GM12872 (cell line): ENCODE measurements around the gene ABCF2.

Experiments used
- TF ChIP-seq, protein P1 (sequence below): IDR thresholded peaks from 3 replicates; pipeline ENCODE4 v1.5.1; 2011; ENCODE audit warnings: low read depth, mild to moderate bottlenecking, low read length, moderate library complexity; ENCODE audit not compliant: insufficient read depth

Gene ABCF2

DNA sequence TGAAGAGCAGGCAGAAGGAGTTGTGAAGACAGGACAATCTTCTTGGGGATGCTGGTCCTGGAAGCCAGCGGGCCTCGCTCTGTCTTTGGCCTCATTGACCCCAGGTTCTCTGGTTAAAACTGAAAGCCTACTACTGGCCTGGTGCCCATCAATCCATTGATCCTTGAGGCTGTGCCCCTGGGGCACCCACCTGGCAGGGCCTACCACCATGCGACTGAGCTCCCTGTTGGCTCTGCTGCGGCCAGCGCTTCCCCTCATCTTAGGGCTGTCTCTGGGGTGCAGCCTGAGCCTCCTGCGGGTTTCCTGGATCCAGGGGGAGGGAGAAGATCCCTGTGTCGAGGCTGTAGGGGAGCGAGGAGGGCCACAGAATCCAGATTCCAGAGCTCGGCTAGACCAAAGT, 6.8 kb upstream of the ABCF2 start:
- TF ChIP-seq, protein P1, sequence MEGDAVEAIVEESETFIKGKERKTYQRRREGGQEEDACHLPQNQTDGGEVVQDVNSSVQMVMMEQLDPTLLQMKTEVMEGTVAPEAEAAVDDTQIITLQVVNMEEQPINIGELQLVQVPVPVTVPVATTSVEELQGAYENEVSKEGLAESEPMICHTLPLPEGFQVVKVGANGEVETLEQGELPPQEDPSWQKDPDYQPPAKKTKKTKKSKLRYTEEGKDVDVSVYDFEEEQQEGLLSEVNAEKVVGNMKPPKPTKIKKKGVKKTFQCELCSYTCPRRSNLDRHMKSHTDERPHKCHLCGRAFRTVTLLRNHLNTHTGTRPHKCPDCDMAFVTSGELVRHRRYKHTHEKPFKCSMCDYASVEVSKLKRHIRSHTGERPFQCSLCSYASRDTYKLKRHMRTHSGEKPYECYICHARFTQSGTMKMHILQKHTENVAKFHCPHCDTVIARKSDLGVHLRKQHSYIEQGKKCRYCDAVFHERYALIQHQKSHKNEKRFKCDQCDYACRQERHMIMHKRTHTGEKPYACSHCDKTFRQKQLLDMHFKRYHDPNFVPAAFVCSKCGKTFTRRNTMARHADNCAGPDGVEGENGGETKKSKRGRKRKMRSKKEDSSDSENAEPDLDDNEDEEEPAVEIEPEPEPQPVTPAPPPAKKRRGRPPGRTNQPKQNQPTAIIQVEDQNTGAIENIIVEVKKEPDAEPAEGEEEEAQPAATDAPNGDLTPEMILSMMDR = no peak

- TF ChIP-seq, protein P1 = no peak
Measured at GRCh38 chr7:151232917-151233701, 6.1 kb upstream of the ABCF2 start.

- TF ChIP-seq, protein P1 = 0 out of 3 replicates have a peak, but pooled peaks have one; percentile 1
Measured at GRCh38 chr7:151232091-151232916, 5.3 kb upstream of the ABCF2 start, which contains the start of gene CHPF2. CHPF2 (plus strand) TSS chr7:151232483; CDS start chr7:151234012, 1,529 bp downstream.

DNA sequence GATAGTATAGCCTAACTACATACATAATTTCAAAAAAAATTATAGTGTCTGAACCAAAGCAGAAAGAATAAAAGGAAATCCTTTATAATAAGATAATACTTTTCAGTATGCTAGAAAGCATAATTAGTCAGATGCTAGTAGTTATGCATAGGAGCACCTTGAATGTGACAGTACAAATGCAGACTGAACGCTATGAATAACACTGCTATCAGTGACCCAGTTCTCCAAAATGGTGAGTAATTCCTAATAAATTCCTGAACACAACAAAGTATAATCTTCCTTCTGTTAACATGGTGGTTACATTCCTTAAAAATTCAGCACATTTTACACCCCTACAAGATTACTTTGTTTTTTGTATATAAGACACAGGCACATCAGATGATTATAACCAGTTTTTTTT, 4.1 kb upstream of the ABCF2 start:
- TF ChIP-seq, protein P1 = no peak

DNA sequence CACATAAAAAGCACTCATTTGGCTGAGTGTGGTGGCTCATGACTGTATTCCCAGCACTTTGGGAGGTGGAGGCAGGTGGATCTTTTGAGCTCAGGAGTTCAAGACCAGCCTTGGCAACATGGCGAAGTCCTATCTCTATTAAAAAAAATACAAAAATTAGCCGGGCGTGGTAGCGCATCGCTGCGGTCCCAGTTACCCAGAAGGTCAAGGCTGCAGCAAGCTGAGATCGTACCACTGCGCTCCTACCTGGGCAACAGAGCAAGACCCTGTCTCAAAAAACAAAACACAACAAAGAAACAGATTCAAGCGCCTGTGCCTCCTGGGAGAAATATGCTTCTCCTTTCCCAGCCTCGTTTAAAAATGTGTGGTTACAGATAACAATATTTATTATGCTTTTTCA, 2.2 kb upstream of the ABCF2 start:
- TF ChIP-seq, protein P1 = no peak

DNA sequence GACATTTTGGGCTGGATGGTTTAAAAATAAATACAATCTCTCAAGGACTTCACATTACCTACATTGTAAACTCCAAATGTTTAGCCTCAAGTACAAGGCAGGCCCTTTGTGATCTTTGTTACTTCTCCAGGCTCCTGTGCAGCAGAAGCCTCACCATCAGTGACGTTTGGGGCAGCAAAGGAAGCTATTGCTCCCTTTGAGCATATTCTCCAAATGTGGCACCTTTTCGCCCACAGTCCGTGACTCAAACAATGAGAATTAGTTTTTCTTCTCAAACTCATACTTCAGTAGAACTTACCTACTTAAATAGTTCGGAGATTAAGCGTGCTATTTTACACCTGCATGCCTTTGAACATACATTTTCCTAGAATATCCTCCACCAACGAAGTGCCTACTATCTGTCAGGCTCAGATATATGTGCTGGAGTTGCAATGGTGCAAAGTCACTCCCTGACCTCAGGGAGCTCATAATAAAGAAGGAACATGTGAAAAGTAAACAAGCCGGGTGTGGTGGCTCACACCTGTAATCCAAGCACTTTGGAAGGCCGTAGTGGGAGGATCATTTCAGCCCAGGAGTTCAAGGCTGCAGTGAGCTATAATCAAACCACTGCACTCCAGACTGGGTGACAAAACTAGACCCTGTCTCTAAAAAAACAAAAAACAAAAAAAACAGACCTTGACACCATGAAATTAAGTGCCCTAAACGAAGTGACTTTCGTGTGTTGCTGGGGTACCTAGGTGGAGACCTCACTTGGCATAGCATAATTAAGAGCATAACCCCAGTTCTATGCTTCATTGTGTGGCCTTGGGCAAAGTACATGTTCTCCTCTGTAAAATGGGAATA, 1.2 kb upstream of the ABCF2 start:
- TF ChIP-seq, protein P1 = no peak

DNA sequence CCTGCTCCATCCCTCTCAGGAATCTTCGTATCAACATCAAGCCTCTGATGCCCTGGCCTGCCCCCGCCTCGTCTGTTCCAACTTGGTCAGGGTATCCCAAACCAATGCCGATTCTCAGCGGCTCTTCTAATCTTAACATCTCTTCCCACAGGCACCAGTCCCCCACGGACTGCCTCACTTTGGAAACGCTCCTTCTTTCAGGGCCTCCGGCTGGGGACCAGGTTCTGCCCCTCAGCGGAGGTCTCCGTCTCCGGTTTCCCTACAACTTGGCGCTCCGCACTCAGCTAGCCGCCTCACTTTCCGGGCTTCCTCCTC, 488 bp downstream of the ABCF2 start:
- TF ChIP-seq, protein P1 = no peak
